HCT116 (cell line): Measurements from ENCODE around the gene GPR176. TPM values are rescaled to one million over a fixed set of nuclear protein-coding genes. Genes with fewer than 3 reads are reported as not detected.

Experiments used
- ATAC-seq: fragments of 200-7000 bp; cut with Tn5 transposase; 2 replicates; pipeline ENCODE4 v1.9.1; 2020; ENCODE audit warnings: mild to moderate bottlenecking, moderate library complexity
- BruUV-seq: library from RNA; stranded (reverse); fragments of 400-500 nt; replicated peaks from 2 replicates; lab custom pipeline; 2021; lab: Mats Ljungman, UMichigan
- CTCF ChIA-PET: fragments of 300-600 bp; sonication (Branson Sonifier 250); formaldehyde crosslinking; loops from one replicate; lab custom pipeline; 2021; ENCODE audit warnings: antibody characterized with exemption; lab: Charles Lee
- POLR2A ChIA-PET: fragments of 300-600, 350-600 bp; sonication (Branson Sonifier 250); formaldehyde crosslinking; loops from one replicate; lab custom pipeline; 2021; ENCODE audit warnings: antibody characterized with exemption; lab: Charles Lee
- RAD21 ChIA-PET, 2 experiments: fragments of 300-600 bp; sonication (Branson Sonifier 250); formaldehyde crosslinking; loops; one replicate each; lab custom pipeline; 2023; ENCODE audit warnings: low total read pairs in 2 of 2; ENCODE audit not compliant: uncharacterized antibody in 2 of 2, unreplicated experiment in 2 of 2, low non-redundant PET in 1 of 2; lab: Charles Lee
- DNase-seq: peaks from one replicate; pipeline ENCODE4 v3.0.0-alpha.2; 2010; ENCODE audit warnings: low read depth, low spot score
- H2AFZ ChIP-seq: fragments of 200-600 bp; shearing (Covaris generic), sonication (generic); 2 replicates; pipeline ENCODE4 v1.6.1; 2017; ENCODE audit warnings: low read depth, mixed run types, mixed read lengths, antibody characterized with exemption, low read length; ENCODE audit not compliant: poor library complexity, severe bottlenecking
- H3K27ac ChIP-seq: 2 replicates; pipeline ENCODE4 v1.5.1; 2012; ENCODE audit warnings: low read depth, low read length
- H3K27me3 ChIP-seq: fragments of 200-600 bp; sonication (generic); 2 replicates; pipeline ENCODE4 v1.6.1; 2016; ENCODE audit warnings: mixed run types, low read length, mixed read lengths; ENCODE audit not compliant: insufficient read depth
- H3K36me3 ChIP-seq, 2 experiments: fragments of 200-500 bp in 1 of 2; fragments of 200-600 bp in 1 of 2; sonication (Bioruptor generic) in 1 of 2; sonication (generic) in 1 of 2; 2 replicates each; pipeline versions ENCODE4 v1.5.1 to v1.6.1; 2014 to 2016; ENCODE audit warnings: low read length in 2 of 2, inconsistent platforms in 1 of 2, mixed read lengths in 1 of 2, mixed run types in 1 of 2; ENCODE audit not compliant: insufficient read depth in 2 of 2, control insufficient read depth in 1 of 2
- H3K4me1 ChIP-seq, 2 experiments: fragments of 200-600 bp in 1 of 2; sonication (generic) in 1 of 2; 2 replicates each; pipeline versions ENCODE4 v1.5.1 to v1.6.1; 2012 to 2017; ENCODE audit warnings: low read length in 2 of 2, inconsistent platforms in 1 of 2, mild to moderate bottlenecking in 1 of 2, mixed read lengths in 1 of 2, mixed run types in 1 of 2, moderate library complexity in 1 of 2; ENCODE audit not compliant: insufficient read depth in 2 of 2, control insufficient read depth in 1 of 2
- H3K4me2 ChIP-seq: fragments of 200-600 bp; sonication (generic); 2 replicates; pipeline ENCODE4 v1.6.1; 2017; ENCODE audit warnings: mixed run types, low read length, mixed read lengths
- H3K4me3 ChIP-seq, 2 experiments: fragments of 200-600 bp in 1 of 2; sonication (generic) in 1 of 2; replicated peaks in 1 of 2; 2 replicates each; pipeline ENCODE4 v1.5.1; 2011 to 2016; ENCODE audit warnings: low read length in 2 of 2, control low read depth in 1 of 2, low read depth in 1 of 2, mild to moderate bottlenecking in 1 of 2, mixed read lengths in 1 of 2, mixed run types in 1 of 2
- H3K79me2 ChIP-seq: fragments of 200-600 bp; sonication (generic); 2 replicates; pipeline ENCODE4 v1.6.1; 2017; ENCODE audit warnings: mild to moderate bottlenecking, mixed run types, low read length, moderate library complexity, mixed read lengths; ENCODE audit not compliant: insufficient read depth
- H3K9ac ChIP-seq: fragments of 200-600 bp; sonication (generic); 2 replicates; pipeline ENCODE4 v1.6.1; 2016; ENCODE audit warnings: low read length, mixed read lengths
- H3K9me2 ChIP-seq: fragments of 200-600 bp; sonication (generic), shearing (Covaris generic); 2 replicates; pipeline ENCODE4 v1.6.1; 2017; ENCODE audit warnings: mixed run types, mild to moderate bottlenecking, moderate library complexity; ENCODE audit not compliant: insufficient read depth
- H3K9me3 ChIP-seq, 2 experiments: fragments of 200-500 bp in 1 of 2; fragments of 200-600 bp in 1 of 2; sonication (Bioruptor generic) in 1 of 2; sonication (generic) in 1 of 2; 2 replicates each; pipeline ENCODE4 v1.6.1; 2014 to 2017; ENCODE audit warnings: low read length in 2 of 2, mixed read lengths in 2 of 2, inconsistent platforms in 1 of 2, low read depth in 1 of 2, mild to moderate bottlenecking in 1 of 2, mixed run types in 1 of 2, moderate library complexity in 1 of 2; ENCODE audit not compliant: control insufficient read depth in 1 of 2, insufficient read depth in 1 of 2
- H4K20me1 ChIP-seq: fragments of 200-600 bp; sonication (generic), shearing (Covaris generic); 2 replicates; pipeline ENCODE4 v1.6.1; 2017; ENCODE audit warnings: mixed run types, mild to moderate bottlenecking, moderate library complexity; ENCODE audit not compliant: insufficient read depth
- CBX3 ChIP-seq: IDR thresholded peaks from 2 replicates; pipeline ENCODE4 v1.6.1; 2012; ENCODE audit warnings: low read depth
- ELF1 ChIP-seq: IDR thresholded peaks from 2 replicates; pipeline ENCODE4 v1.6.1; 2012; ENCODE audit warnings: low read depth, borderline replicate concordance
- EZH2 ChIP-seq: fragments of 200-600 bp; sonication (generic); IDR thresholded peaks from 2 replicates; pipeline ENCODE4 v1.6.1; 2017; ENCODE audit warnings: antibody characterized with exemption, mixed run types
- EZH2phosphoT487 ChIP-seq: fragments of 200-600 bp; IDR thresholded peaks from 2 replicates; pipeline ENCODE4 v1.6.1; 2018; ENCODE audit warnings: antibody characterized with exemption, borderline replicate concordance
- FOSL1 ChIP-seq: IDR thresholded peaks from 2 replicates; pipeline ENCODE4 v1.6.1; 2012; ENCODE audit warnings: low read depth
- JUND ChIP-seq: IDR thresholded peaks from 2 replicates; pipeline ENCODE4 v1.6.1; 2012
- POLR2A ChIP-seq: IDR thresholded peaks from 2 replicates; pipeline ENCODE4 v1.7.0; 2011; ENCODE audit warnings: borderline replicate concordance; ENCODE audit not compliant: insufficient read depth, insufficient read length; ENCODE audit errors: extremely low read depth
- SIN3A ChIP-seq: IDR thresholded peaks from 2 replicates; pipeline ENCODE4 v1.6.1; 2012; ENCODE audit warnings: low read depth
- SRF ChIP-seq: IDR thresholded peaks from 2 replicates; pipeline ENCODE4 v1.6.1; 2012; ENCODE audit warnings: low read depth
- TCF7L2 ChIP-seq: IDR thresholded peaks from 2 replicates; pipeline ENCODE4 v1.7.0; 2011; ENCODE audit warnings: borderline replicate concordance, inconsistent platforms; ENCODE audit not compliant: insufficient read depth, insufficient read length; ENCODE audit errors: extremely low read depth
- intact Hi-C: fragments of 100-400 bp; cut with micrococcal nuclease; formaldehyde crosslinking; loops from 2 replicates; pipeline ENCODE4 v1.10.0; 2022
- total RNA-seq: library from RNA; stranded (reverse); gene quantifications from one replicate; pipeline ENCODE4 v1.2.1, GENCODE V29; 2021; ENCODE audit not compliant: unreplicated experiment
- TF ChIP-seq, protein P1 (sequence below): IDR thresholded peaks from 2 replicates; pipeline ENCODE4 v1.6.1; 2012
- TF ChIP-seq, protein P2 (sequence below): IDR thresholded peaks from 2 replicates; pipeline ENCODE4 v1.6.1; 2012; ENCODE audit warnings: low read depth
- TF ChIP-seq, protein P3 (sequence below): IDR thresholded peaks from 2 replicates; pipeline ENCODE4 v1.6.1; 2012

The GPR176 gene
- total RNA-seq, 1 experiment from 2014 or later = 1.7 TPM

DNA sequence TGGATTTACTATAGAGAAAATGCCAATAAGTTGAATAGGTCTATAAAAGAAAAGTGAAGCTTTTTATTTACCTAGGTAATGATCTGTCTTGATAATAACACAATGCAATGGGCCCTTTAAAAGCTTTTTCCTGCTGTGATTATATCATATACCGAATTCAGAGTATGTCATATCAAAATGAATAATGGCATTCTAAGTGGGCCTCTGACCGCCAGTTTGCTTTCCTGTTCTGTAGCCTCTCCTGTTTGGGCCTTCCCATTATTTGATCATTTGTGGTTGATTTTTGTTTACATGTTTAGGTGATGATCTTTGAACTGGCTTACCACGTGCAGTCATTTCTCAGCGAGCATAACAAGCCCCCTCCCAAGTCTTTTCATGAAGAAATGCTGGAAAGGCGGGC lies 28.8 kb upstream of the GPR176 start:
- Histone ChIP-seq H3K9me2 (no peaks in the 10 kb centered on the region), H3K27ac (no peak overlapping the region), H2AFZ (no peak overlapping the region), H3K9ac (no peak overlapping the region), H3K27me3 (no peaks in the 10 kb centered on the region), H3K9me3 (no peaks in the 10 kb centered on the region), H4K20me1 (no peaks in the 10 kb centered on the region), H3K36me3 (peaks cover 42 to 53% of the 10 kb centered on the region in 2 experiments), H3K4me3 (no peak overlapping the region), H3K4me1 (no peaks in the 10 kb centered on the region), H3K4me2 (no peak overlapping the region), H3K79me2 (no peaks in the 10 kb centered on the region)
- ChIA-PET RAD21 (no interaction called here), CTCF (no interaction called here), POLR2A (interaction anchor here (0.6 kb wide), 1 partner anchor 760 kb away, joined by 4 read pairs; no protein-coding TSS in a partner anchor)
- TF ChIP-seq SIN3A (no peak), FOSL1 (no peak), JUND (no peak), EZH2phosphoT487 (no peak), POLR2A (no peak), TCF7L2 (no peak), ELF1 (no peak), EZH2 (no peak), SRF (no peak), CBX3 (no peak)
- TF ChIP-seq, protein P1, sequence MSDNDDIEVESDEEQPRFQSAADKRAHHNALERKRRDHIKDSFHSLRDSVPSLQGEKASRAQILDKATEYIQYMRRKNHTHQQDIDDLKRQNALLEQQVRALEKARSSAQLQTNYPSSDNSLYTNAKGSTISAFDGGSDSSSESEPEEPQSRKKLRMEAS = no peak
- TF ChIP-seq, protein P2, sequence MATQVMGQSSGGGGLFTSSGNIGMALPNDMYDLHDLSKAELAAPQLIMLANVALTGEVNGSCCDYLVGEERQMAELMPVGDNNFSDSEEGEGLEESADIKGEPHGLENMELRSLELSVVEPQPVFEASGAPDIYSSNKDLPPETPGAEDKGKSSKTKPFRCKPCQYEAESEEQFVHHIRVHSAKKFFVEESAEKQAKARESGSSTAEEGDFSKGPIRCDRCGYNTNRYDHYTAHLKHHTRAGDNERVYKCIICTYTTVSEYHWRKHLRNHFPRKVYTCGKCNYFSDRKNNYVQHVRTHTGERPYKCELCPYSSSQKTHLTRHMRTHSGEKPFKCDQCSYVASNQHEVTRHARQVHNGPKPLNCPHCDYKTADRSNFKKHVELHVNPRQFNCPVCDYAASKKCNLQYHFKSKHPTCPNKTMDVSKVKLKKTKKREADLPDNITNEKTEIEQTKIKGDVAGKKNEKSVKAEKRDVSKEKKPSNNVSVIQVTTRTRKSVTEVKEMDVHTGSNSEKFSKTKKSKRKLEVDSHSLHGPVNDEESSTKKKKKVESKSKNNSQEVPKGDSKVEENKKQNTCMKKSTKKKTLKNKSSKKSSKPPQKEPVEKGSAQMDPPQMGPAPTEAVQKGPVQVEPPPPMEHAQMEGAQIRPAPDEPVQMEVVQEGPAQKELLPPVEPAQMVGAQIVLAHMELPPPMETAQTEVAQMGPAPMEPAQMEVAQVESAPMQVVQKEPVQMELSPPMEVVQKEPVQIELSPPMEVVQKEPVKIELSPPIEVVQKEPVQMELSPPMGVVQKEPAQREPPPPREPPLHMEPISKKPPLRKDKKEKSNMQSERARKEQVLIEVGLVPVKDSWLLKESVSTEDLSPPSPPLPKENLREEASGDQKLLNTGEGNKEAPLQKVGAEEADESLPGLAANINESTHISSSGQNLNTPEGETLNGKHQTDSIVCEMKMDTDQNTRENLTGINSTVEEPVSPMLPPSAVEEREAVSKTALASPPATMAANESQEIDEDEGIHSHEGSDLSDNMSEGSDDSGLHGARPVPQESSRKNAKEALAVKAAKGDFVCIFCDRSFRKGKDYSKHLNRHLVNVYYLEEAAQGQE = no peak
- TF ChIP-seq, protein P3, sequence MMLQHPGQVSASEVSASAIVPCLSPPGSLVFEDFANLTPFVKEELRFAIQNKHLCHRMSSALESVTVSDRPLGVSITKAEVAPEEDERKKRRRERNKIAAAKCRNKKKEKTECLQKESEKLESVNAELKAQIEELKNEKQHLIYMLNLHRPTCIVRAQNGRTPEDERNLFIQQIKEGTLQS = no peak
- ATAC-seq (no peak), DNase-seq (no peak)
- intact Hi-C loops = no loop called here
- no TSS peak for BruUV-seq
